ENCODE measurements around the gene MARCHF10. TPM values are rescaled to one million over a fixed set of nuclear protein-coding genes. Genes with fewer than 3 reads are reported as not detected.

The MARCHF10 gene
- total RNA-seq, 1 experiment from 2014 or later = not detected

- Mint-ChIP-seq H3K4me1 (ENCODE audit: insufficient read depth, unreplicated experiment) (peaks cover 14% of the 10 kb centered on the region), H3K36me3 (ENCODE audit: insufficient read depth, unreplicated experiment) (no peaks in the 10 kb centered on the region), H3K27me3 (ENCODE audit: insufficient read depth, unreplicated experiment) (no peaks in the 10 kb centered on the region), H3K4me3 (ENCODE audit: unreplicated experiment) (no peak overlapping the region), H3K9me3 (ENCODE audit: unreplicated experiment) (no peaks in the 10 kb centered on the region), H3K27ac (ENCODE audit: low read depth, unreplicated experiment) (no peak overlapping the region)
- no TSS peak for BruUV-seq (replicated peaks)
- no peak for TF ChIP-seq CTCF (IDR thresholded peaks at IDR 0.05; ENCODE audit: unreplicated experiment)
- ChIA-PET POLR2A (interaction anchor here (0.7 to 1.8 kb wide), 5 partner anchors 14 to 139 kb away, joined by 3 to 7 read pairs (median 3); partner anchors contain the start of gene TANC2), CTCF (interaction anchor here (1.0 kb wide), 1 partner anchor 34 kb away, joined by 3 read pairs; no protein-coding TSS in a partner anchor)
- intact Hi-C loops (cut with micrococcal nuclease) = loop anchor here (5.0 kb wide), 1 partner anchor 36 kb away; no protein-coding TSS in a partner anchor
- DNase-seq (ENCODE audit: unreplicated experiment) = peak; percentile 4
These were observed 19.8 kb upstream of the MARCHF10 start for GRCh38 chr17:62827746-62828485.

- no peak overlapping the region for H3K4me3 Mint-ChIP-seq (ENCODE audit: unreplicated experiment)
- DNase-seq (ENCODE audit: unreplicated experiment) = no peak
- H3K27me3 Mint-ChIP-seq (ENCODE audit: insufficient read depth, unreplicated experiment) = no peaks in the 10 kb centered on the region
- ChIA-PET POLR2A (interaction anchor here (0.7 to 1.8 kb wide), 5 partner anchors 15 to 140 kb away, joined by 3 to 7 read pairs (median 3); partner anchors contain the start of gene TANC2), CTCF (no interaction called here)
- TF ChIP-seq CTCF (IDR thresholded peaks at IDR 0.05; ENCODE audit: unreplicated experiment) = no peak
- no peak overlapping the region for H3K27ac Mint-ChIP-seq (ENCODE audit: low read depth, unreplicated experiment)
- H3K4me1 Mint-ChIP-seq (ENCODE audit: insufficient read depth, unreplicated experiment) = peaks cover 14% of the 10 kb centered on the region
- no TSS peak for BruUV-seq (replicated peaks)
- no peaks in the 10 kb centered on the region for H3K9me3 Mint-ChIP-seq (ENCODE audit: unreplicated experiment)
- no peaks in the 10 kb centered on the region for H3K36me3 Mint-ChIP-seq (ENCODE audit: insufficient read depth, unreplicated experiment)
- intact Hi-C loops (cut with micrococcal nuclease) = loop anchor here (5.0 kb wide), 1 partner anchor 35 kb away; no protein-coding TSS in a partner anchor
These were observed 18.8 kb upstream of the MARCHF10 start for GRCh38 chr17:62826956-62827355.

DNA sequence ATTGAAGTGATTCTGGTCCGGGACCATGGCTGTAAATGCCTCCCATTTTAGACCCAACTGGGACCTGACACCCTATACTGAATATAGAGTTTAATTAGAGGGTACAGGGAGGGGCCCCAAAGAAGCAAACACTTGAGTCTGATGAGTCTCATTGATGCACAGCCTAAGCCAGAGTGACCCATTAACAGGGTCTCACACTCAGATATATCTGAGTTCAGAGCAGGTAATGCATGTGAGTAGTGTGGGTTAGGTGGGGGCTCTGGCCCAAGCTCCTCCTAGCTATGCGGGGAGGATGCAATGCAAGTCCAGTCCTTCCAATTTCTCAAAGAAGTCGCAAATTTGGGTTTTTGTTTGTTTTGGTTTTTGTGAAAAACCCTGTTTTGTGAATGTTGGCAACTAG lies 17.1 kb upstream of the MARCHF10 start:
- POLR2A ChIA-PET = interaction anchor here (0.6 to 4.5 kb wide), 10 partner anchors 11 to 234 kb away, joined by 3 to 26 read pairs (median 4); no protein-coding TSS in a partner anchor
- Mint-ChIP-seq H3K27ac (ENCODE audit: low read depth, unreplicated experiment) (peak overlapping the region; percentile 81), H3K4me1 (ENCODE audit: insufficient read depth, unreplicated experiment) (peaks cover 25% of the 10 kb centered on the region), H3K9me3 (ENCODE audit: unreplicated experiment) (no peaks in the 10 kb centered on the region), H3K27me3 (ENCODE audit: insufficient read depth, unreplicated experiment) (no peaks in the 10 kb centered on the region), H3K4me3 (ENCODE audit: unreplicated experiment) (peak overlapping the region; percentile 14), H3K36me3 (ENCODE audit: insufficient read depth, unreplicated experiment) (no peaks in the 10 kb centered on the region)
- intact Hi-C loops (cut with micrococcal nuclease) = loop anchor here (5.0 kb wide), 1 partner anchor 33 kb away; no protein-coding TSS in a partner anchor
- DNase-seq (ENCODE audit: unreplicated experiment) = no peak
- CTCF ChIA-PET = no interaction called here
- TSS peak; percentile 55 for BruUV-seq (replicated peaks)
- no peak for TF ChIP-seq CTCF (IDR thresholded peaks at IDR 0.05; ENCODE audit: unreplicated experiment)
